GM23338 (cell line): ENCODE results near the gene ZNF792. TPM values are rescaled to one million over a fixed set of nuclear protein-coding genes. Genes with fewer than 3 reads are reported as not detected.
"Not testable (repeated sequence)": the region's sequence is repeated elsewhere in the genome, so short reads cannot be mapped to it uniquely, and the experiment has no call there.

Experiments used
- ATAC-seq: fragments of 200-7000 bp; cut with Tn5 transposase; 3 replicates; pipeline ENCODE4 v1.9.1; 2020
- DNase-seq: peaks from one replicate; pipeline ENCODE4 v3.0.0-alpha.2; 2015; ENCODE audit warnings: low spot score
- H2AFZ ChIP-seq: fragments of 200-600 bp; sonication (generic); 2 replicates; pipeline ENCODE4 v1.8.0; 2016; ENCODE audit warnings: antibody characterized with exemption, mild to moderate bottlenecking, moderate library complexity
- H3F3A ChIP-seq: fragments of 200-600 bp; sonication (generic); replicated peaks from 2 replicates; pipeline ENCODE4 v1.8.0; 2017; ENCODE audit warnings: antibody characterized with exemption, mixed run types, low read depth
- H3K27ac ChIP-seq: fragments of 200-600 bp; sonication (generic); 2 replicates; pipeline ENCODE4 v1.6.1; 2016; ENCODE audit warnings: low read depth
- H3K27me3 ChIP-seq: fragments of 200-600 bp; sonication (generic); 2 replicates; pipeline ENCODE4 v1.8.0; 2016; ENCODE audit warnings: mild to moderate bottlenecking, mixed run types, moderate library complexity; ENCODE audit not compliant: insufficient read depth
- H3K36me3 ChIP-seq: fragments of 200-600 bp; sonication (generic); 2 replicates; pipeline ENCODE4 v1.8.0; 2016; ENCODE audit warnings: mild to moderate bottlenecking; ENCODE audit not compliant: insufficient read depth
- H3K4me1 ChIP-seq: fragments of 200-600 bp; sonication (generic); 2 replicates; pipeline ENCODE4 v1.8.0; 2016; ENCODE audit warnings: mild to moderate bottlenecking, moderate library complexity; ENCODE audit not compliant: insufficient read depth
- H3K4me2 ChIP-seq: fragments of 200-600 bp; sonication (generic); 2 replicates; pipeline ENCODE4 v1.7.1; 2017; ENCODE audit warnings: mixed run types
- H3K4me3 ChIP-seq: fragments of 200-600 bp; sonication (generic); 2 replicates; pipeline ENCODE4 v1.6.1; 2016; ENCODE audit warnings: mixed run types
- H3K79me2 ChIP-seq: fragments of 200-600 bp; sonication (generic); replicated peaks from 2 replicates; pipeline ENCODE4 v1.8.0; 2017; ENCODE audit warnings: mild to moderate bottlenecking; ENCODE audit not compliant: insufficient read depth
- H3K9me2 ChIP-seq: fragments of 200-600 bp; sonication (generic); 2 replicates; pipeline ENCODE4 v1.8.0; 2017; ENCODE audit not compliant: insufficient read depth
- H4K20me1 ChIP-seq: fragments of 200-600 bp; sonication (generic); replicated peaks from 2 replicates; pipeline ENCODE4 v1.8.0; 2017; ENCODE audit warnings: mild to moderate bottlenecking; ENCODE audit not compliant: insufficient read depth
- H3K27ac Mint-ChIP-seq: 2 replicates; pipeline ENCODE4 v1.8.0; 2020; ENCODE audit warnings: inconsistent platforms, mild to moderate bottlenecking, moderate library complexity, mixed read lengths
- H3K27me3 Mint-ChIP-seq: 3 replicates; pipeline ENCODE4 v1.8.0; 2022; ENCODE audit warnings: low read depth, mild to moderate bottlenecking, moderate library complexity, mixed read lengths, inconsistent platforms; ENCODE audit not compliant: insufficient read depth, poor library complexity
- H3K36me3 Mint-ChIP-seq: 3 replicates; pipeline ENCODE4 v1.8.0; 2021; ENCODE audit warnings: low read depth, mild to moderate bottlenecking, inconsistent platforms, moderate library complexity, mixed read lengths
- H3K4me1 Mint-ChIP-seq: 3 replicates; pipeline ENCODE4 v1.8.0; 2020; ENCODE audit warnings: mild to moderate bottlenecking, inconsistent platforms, mixed read lengths
- H3K4me3 Mint-ChIP-seq: 3 replicates; pipeline ENCODE4 v1.8.0; 2021; ENCODE audit warnings: moderate library complexity, mild to moderate bottlenecking, inconsistent platforms, mixed read lengths
- H3K9me3 Mint-ChIP-seq: 3 replicates; pipeline ENCODE4 v1.8.0; 2020; ENCODE audit warnings: moderate library complexity, mild to moderate bottlenecking, inconsistent platforms, mixed read lengths
- CREB1 ChIP-seq: fragments of 250-450 bp; sonication (Bioruptor Pico); IDR thresholded peaks from 2 replicates; pipeline ENCODE4 v1.5.0; 2020; ENCODE audit warnings: low read depth, mild to moderate bottlenecking, moderate library complexity
- CTCF ChIP-seq, 2 experiments: fragments of 200-600 bp in 1 of 2; sonication (generic) in 1 of 2; conservative IDR thresholded peaks; 2 replicates each; pipeline versions ENCODE4 v1.5.1 to v1.6.1; 2016 to 2017; ENCODE audit warnings: antibody characterized with exemption in 2 of 2, low read depth in 2 of 2, mild to moderate bottlenecking in 2 of 2, moderate library complexity in 1 of 2
- ETS1 ChIP-seq: IDR thresholded peaks from 2 replicates; pipeline ENCODE4 v1.6.1; 2016; ENCODE audit warnings: antibody characterized with exemption
- EZH2phosphoT487 ChIP-seq: fragments of 200-600 bp; sonication (generic); IDR thresholded peaks from one replicate; pipeline ENCODE4 v1.8.1; 2018; ENCODE audit warnings: antibody characterized with exemption; ENCODE audit not compliant: unreplicated experiment
- JUNB ChIP-seq: IDR thresholded peaks from one replicate; pipeline ENCODE4 v1.6.1; 2016; ENCODE audit warnings: antibody characterized with exemption; ENCODE audit not compliant: unreplicated experiment
- STAT1 ChIP-seq: IDR thresholded peaks from one replicate; pipeline ENCODE4 v1.6.1; 2016; ENCODE audit warnings: antibody characterized with exemption; ENCODE audit not compliant: unreplicated experiment
- ZNF114 ChIP-seq: fragments of 250-450 bp; sonication (Bioruptor Pico); IDR thresholded peaks from 2 replicates; pipeline ENCODE4 v1.5.0; 2020; ENCODE audit warnings: mild to moderate bottlenecking, moderate library complexity
- ZNF462 ChIP-seq: fragments of 250-450 bp; sonication (Bioruptor Pico); IDR thresholded peaks from 2 replicates; pipeline ENCODE4 v1.5.0; 2020; ENCODE audit warnings: mild to moderate bottlenecking, moderate library complexity
- polyA plus RNA-seq: library from polyadenylated mRNA; unstranded; fragments of >200 nt; fragmentation: Nextera tagmentation; extraction: Ambion mirVana; gene quantifications from 2 replicates; pipeline ENCODE4 v1.2.1, GENCODE V29; 2016
- total RNA-seq: library from RNA; depleted of rRNA; stranded (reverse); fragments of >200 nt; shearing (Covaris generic); gene quantifications from 2 replicates; pipeline ENCODE4 v1.2.3, GENCODE V29; 2014
- TF ChIP-seq, protein P1 (sequence below): IDR thresholded peaks from one replicate; pipeline ENCODE4 v1.6.1; 2018; ENCODE audit warnings: antibody characterized with exemption; ENCODE audit not compliant: unreplicated experiment

The ZNF792 gene
- total and polyA plus RNA-seq, 2 experiments from 2014 or later, result 1.3 to 12.8 TPM

- H3K79me2 ChIP-seq, ATAC-seq, H3K4me1 ChIP-seq, H2AFZ ChIP-seq, H3F3A ChIP-seq, DNase-seq, H3K4me2 ChIP-seq, H3K36me3 ChIP-seq, H3K27me3 Mint-ChIP-seq, H3K27me3 ChIP-seq, H3K9me2 ChIP-seq, H3K4me3 ChIP-seq, H3K4me3 Mint-ChIP-seq, H3K4me1 Mint-ChIP-seq, H3K27ac ChIP-seq, H3K27ac Mint-ChIP-seq, H4K20me1 ChIP-seq: not testable (repeated sequence)
- Mint-ChIP-seq H3K36me3 (peaks cover 24% of the 10 kb centered on the region), H3K9me3 (peaks cover 58% of the 10 kb centered on the region)
These were observed 43.8 kb downstream of the ZNF792 start for GRCh38 chr19:34920090-34920786.

DNA sequence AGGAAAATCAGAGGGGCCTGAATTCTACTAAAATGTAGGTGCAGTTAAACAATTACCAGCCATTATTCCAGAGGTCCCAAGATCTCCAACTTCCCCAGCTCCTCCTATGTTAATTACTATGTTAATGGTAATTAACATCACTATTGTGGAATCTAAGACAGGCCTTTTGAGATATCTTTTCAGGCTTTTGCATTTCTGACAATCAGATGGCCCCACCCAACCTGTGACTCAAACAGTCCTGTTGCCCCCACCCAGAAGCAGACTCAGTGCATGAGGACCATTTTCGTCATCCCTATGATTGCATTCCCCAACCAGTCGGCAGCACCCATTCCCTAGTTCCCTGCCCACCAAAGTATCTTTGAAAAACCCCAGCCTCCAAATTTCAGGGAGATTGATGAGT is 45.8 kb downstream of the ZNF792 start:
- H3K36me3 ChIP-seq, result 0 out of 2 replicates have a peak, but pooled peaks cover 7% of the 10 kb centered on the region
- H3K9me2 ChIP-seq, result no peaks in the 10 kb centered on the region
- no peaks in the 10 kb centered on the region for H3K27me3 ChIP-seq
- no peak overlapping the region for H3K4me3 Mint-ChIP-seq
- ATAC-seq, result no peak
- DNase-seq, result no peak
- no peaks in the 10 kb centered on the region for H3K79me2 ChIP-seq
- no peak overlapping the region for H3K27ac ChIP-seq
- no peaks in the 10 kb centered on the region for H3F3A ChIP-seq
- peaks cover 24% of the 10 kb centered on the region for H3K36me3 Mint-ChIP-seq
- no peak overlapping the region for H3K27ac Mint-ChIP-seq
- H3K9me3 Mint-ChIP-seq, result peaks cover 58% of the 10 kb centered on the region
- H3K4me1 Mint-ChIP-seq, result peaks cover 3% of the 10 kb centered on the region; the same call in 1 of the 3 replicates
- H4K20me1 ChIP-seq, result no peaks in the 10 kb centered on the region
- no peak overlapping the region for H3K4me2 ChIP-seq
- H3K4me3 ChIP-seq, result no peak overlapping the region
- no peak overlapping the region for H2AFZ ChIP-seq
- H3K4me1 ChIP-seq, result no peaks in the 10 kb centered on the region
- peaks cover 5% of the 10 kb centered on the region for H3K27me3 Mint-ChIP-seq
- no peak for TF ChIP-seq EZH2phosphoT487
- TF ChIP-seq ETS1, result no peak
- no peak for TF ChIP-seq ZNF114 (CRISPR knock-in tag)
- TF ChIP-seq ZNF462 (CRISPR knock-in tag), result no peak
- TF ChIP-seq STAT1, result no peak
- TF ChIP-seq CTCF (conservative IDR thresholded peaks at IDR 0.05; ENCODE audit: low read depth in 2 of 2), result no peak
- TF ChIP-seq, protein P1, sequence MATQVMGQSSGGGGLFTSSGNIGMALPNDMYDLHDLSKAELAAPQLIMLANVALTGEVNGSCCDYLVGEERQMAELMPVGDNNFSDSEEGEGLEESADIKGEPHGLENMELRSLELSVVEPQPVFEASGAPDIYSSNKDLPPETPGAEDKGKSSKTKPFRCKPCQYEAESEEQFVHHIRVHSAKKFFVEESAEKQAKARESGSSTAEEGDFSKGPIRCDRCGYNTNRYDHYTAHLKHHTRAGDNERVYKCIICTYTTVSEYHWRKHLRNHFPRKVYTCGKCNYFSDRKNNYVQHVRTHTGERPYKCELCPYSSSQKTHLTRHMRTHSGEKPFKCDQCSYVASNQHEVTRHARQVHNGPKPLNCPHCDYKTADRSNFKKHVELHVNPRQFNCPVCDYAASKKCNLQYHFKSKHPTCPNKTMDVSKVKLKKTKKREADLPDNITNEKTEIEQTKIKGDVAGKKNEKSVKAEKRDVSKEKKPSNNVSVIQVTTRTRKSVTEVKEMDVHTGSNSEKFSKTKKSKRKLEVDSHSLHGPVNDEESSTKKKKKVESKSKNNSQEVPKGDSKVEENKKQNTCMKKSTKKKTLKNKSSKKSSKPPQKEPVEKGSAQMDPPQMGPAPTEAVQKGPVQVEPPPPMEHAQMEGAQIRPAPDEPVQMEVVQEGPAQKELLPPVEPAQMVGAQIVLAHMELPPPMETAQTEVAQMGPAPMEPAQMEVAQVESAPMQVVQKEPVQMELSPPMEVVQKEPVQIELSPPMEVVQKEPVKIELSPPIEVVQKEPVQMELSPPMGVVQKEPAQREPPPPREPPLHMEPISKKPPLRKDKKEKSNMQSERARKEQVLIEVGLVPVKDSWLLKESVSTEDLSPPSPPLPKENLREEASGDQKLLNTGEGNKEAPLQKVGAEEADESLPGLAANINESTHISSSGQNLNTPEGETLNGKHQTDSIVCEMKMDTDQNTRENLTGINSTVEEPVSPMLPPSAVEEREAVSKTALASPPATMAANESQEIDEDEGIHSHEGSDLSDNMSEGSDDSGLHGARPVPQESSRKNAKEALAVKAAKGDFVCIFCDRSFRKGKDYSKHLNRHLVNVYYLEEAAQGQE, result no peak
- no peak for TF ChIP-seq JUNB
- TF ChIP-seq CREB1, result no peak
